GM12801 (cell line): ENCODE data around the gene IGLL5.

ENCODE experiments used
- TF ChIP-seq, protein P1 (sequence below): IDR thresholded peaks from one replicate; pipeline ENCODE4 v1.5.1; 2011; ENCODE audit warnings: control low read depth; ENCODE audit not compliant: insufficient read length; ENCODE audit errors: extremely low read depth

IGLL5 gene

DNA sequence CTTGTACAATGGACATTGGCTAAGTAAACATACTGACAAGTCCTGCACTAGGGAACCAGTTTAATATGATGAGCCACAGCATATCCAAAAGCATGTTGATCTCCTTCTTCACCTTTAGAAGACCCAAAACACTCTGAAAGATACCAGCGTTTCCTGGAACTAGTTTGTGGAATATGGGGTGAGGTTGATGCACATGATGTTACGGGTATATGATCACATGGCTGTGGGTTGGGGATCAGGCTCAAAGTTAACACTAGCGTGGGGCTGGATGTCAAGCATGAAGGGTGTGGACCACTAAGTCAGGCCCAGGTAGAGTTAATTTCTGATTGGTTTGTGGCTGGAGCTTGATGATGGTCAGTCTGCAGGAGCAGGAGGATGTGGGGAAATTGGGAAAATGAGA lies 9.0 kb downstream of the IGLL5 start:
- TF ChIP-seq, protein P1, sequence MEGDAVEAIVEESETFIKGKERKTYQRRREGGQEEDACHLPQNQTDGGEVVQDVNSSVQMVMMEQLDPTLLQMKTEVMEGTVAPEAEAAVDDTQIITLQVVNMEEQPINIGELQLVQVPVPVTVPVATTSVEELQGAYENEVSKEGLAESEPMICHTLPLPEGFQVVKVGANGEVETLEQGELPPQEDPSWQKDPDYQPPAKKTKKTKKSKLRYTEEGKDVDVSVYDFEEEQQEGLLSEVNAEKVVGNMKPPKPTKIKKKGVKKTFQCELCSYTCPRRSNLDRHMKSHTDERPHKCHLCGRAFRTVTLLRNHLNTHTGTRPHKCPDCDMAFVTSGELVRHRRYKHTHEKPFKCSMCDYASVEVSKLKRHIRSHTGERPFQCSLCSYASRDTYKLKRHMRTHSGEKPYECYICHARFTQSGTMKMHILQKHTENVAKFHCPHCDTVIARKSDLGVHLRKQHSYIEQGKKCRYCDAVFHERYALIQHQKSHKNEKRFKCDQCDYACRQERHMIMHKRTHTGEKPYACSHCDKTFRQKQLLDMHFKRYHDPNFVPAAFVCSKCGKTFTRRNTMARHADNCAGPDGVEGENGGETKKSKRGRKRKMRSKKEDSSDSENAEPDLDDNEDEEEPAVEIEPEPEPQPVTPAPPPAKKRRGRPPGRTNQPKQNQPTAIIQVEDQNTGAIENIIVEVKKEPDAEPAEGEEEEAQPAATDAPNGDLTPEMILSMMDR = no peak

DNA sequence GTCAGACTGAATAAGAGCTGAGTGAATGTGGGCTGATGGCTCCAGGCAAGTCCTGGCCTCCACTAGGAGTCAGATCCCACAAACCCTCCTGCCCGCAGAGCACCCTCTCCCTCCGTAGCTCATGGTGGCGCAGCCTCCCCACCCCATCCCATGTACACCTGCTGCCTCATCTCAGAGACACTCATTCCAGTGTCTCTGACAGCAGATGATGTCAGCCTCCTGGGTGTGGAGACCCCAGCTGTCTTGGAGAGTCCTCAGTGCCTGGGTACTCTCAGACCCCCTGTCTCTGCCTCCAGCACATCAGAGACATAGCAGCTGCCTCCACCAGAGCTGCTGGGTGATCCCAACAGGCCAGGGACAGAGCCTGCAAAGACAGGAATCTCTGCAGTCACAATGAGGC lies 9.5 kb downstream of the IGLL5 start:
- TF ChIP-seq, protein P1 = no peak

GRCh38 chr22:22897947-22898346 lies 10.3 kb downstream of the IGLL5 start:
- TF ChIP-seq, protein P1 = no peak

DNA sequence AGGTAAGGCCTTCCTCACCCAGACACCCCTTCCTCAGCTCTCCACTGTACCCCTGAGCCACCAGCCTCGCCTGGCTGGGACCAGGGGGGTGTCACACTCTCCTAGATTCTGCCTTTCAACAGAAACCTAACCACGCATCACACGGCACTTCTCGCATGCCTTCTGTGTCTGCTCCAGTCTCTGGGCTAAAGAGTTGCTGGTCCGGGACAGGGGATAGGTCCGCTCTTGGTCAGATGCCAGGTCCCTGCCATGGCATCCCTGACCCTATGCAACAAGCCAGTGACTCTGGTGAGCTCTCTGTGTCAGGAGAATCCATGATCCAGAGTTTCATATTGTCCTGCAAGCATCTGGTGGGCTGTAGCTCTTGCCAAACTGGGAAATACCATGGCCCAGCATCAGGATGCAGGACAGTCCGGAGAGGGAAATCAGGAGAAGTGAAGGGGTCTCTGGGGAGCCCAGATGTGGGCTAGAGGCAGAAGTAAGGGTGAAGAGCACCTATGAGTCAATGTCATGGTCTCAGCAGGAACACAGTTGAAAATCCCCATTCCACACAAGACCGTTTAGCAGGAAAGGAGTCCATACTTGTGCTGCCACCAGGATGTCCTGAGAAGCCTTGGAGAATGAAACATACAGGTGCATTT lies 14.1 kb downstream of the IGLL5 start:
- TF ChIP-seq, protein P1 = no peak

GRCh38 chr22:22902247-22903001 lies 14.8 kb downstream of the IGLL5 start:
- TF ChIP-seq, protein P1 = no peak

DNA sequence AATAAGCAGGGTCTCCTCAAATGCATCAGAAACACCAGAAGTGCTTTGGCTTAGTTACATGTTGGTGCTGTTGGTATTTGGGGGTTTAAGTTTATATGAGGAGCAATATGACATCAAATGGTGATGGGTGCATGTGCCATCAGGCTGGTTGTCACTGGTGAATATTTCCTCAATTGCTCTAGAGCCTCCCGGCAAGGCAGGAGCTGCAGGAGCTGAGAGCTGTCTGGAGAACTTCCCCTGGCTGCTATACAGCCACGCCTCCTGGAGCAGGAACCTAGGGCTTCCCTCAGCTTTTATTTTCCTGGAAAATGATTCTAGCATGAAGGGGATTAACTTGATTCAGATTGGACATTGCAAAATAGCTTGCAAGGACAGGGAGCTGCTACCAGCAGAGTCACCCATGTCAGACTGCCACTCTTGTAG lies 15.8 kb downstream of the IGLL5 start:
- TF ChIP-seq, protein P1 = no peak

DNA sequence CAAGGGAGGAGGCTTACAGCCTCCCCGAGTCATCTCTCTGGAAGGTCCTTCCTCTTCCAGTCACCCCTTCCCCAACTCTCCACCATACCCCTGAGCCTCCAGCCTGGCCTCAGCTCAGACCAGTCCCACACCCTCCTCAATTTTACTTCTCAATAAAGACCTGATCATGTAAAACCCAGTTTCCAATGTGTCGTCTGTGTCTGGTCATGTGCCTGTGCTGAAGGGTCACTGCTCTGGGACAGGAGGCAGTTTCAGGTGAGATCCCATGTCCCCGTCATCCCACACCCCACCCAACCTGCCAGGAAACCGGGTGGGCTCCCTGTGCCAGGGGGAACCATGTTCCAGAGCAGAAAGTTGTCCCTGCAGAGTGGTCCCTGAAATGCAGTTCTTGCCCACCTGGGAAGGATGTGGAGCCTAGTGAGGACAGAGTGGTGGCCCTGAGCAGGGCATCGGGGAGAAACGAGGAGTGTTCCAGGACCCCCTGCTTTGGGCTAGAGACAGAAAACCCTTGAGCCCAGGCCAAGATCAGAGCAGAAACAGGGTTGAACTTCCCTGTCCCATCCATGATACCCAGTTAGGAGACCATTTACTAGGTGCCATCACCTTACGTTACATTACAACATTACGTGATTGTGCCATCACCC lies 19.4 kb downstream of the IGLL5 start:
- TF ChIP-seq, protein P1 = no peak
